Ascending aorta (tissue), 2 donors: ENCODE data around the gene RPL28. TPM values are rescaled to one million over a fixed set of nuclear protein-coding genes. Genes with fewer than 3 reads are reported as not detected.
A peak's percentile ranks its signal among the peaks of the same experiment; 100 is the strongest.
"Not testable (repeated sequence)": the region's sequence is repeated elsewhere in the genome, so short reads cannot be mapped to it uniquely, and the experiment has no call there.

Experiments used
- DNase-seq, 2 donors: peaks; one replicate each; pipeline ENCODE4 v3.0.0-alpha.2; 2019; ENCODE audit warnings: low spot score in 2 of 2
- H3K27ac ChIP-seq, 2 donors: fragments of 200-600 bp; sonication (generic); one replicate each; pipeline ENCODE4 v1.5.1; 2016 to 2017; ENCODE audit warnings: mild to moderate bottlenecking in 1 of 2
- H3K27me3 ChIP-seq: fragments of 200-600 bp; sonication (generic); one replicate; pipeline ENCODE4 v1.5.1; 2017
- H3K36me3 ChIP-seq, 2 donors: fragments of 200-600 bp; sonication (generic); one replicate each; pipeline ENCODE4 v1.5.1; 2016
- H3K4me1 ChIP-seq, 2 donors: fragments of 200-600 bp; sonication (generic); one replicate each; pipeline ENCODE4 v1.5.1; 2016 to 2017; ENCODE audit warnings: mild to moderate bottlenecking in 1 of 2
- H3K4me3 ChIP-seq, 2 donors: fragments of 200-600 bp; sonication (generic); one replicate each; pipeline ENCODE4 v1.5.1; 2016 to 2017; ENCODE audit warnings: mild to moderate bottlenecking in 1 of 2
- H3K9me3 ChIP-seq, 2 donors: fragments of 200-600 bp; sonication (generic); one replicate each; pipeline ENCODE4 v1.5.1; 2016
- CTCF ChIP-seq, 3 experiments: fragments of 200-600 bp in 2 of 3; fragments of 450-650 bp in 1 of 3; sonication (generic) in 2 of 3; IDR thresholded peaks; one replicate each; pipeline ENCODE4 v1.5.1; 2016 to 2019; ENCODE audit warnings: antibody characterized with exemption in 3 of 3, mild to moderate bottlenecking in 1 of 3, moderate library complexity in 1 of 3
- intact Hi-C: fragments of 100-400 bp; cut with DNase I; formaldehyde crosslinking; loops from one replicate; pipeline ENCODE4 v1.15.1; 2023
- total RNA-seq: library from RNA; depleted of rRNA; stranded (reverse); fragments of >200 nt; gene quantifications from one replicate; pipeline ENCODE4 v1.1.0, GENCODE V29; 2016

Gene RPL28
- total RNA-seq, 1 donor from 2014 or later: 542 TPM

GRCh38 chr19:55446060-55446459 is 60.3 kb downstream of the RPL28 start:
- intact Hi-C loops: no loop called here
- H3K4me3 ChIP-seq: no peak overlapping the region
- no peak for DNase-seq
- H3K27ac ChIP-seq: no peak overlapping the region
- H3K27me3 ChIP-seq: peaks cover 8% of the 10 kb centered on the region
- no peaks in the 10 kb centered on the region for H3K9me3 ChIP-seq
- no peaks in the 10 kb centered on the region for H3K36me3 ChIP-seq
- no peak for TF ChIP-seq CTCF (IDR thresholded peaks at IDR 0.05)
- H3K4me1 ChIP-seq: no peaks in the 10 kb centered on the region

GRCh38 chr19:55447421-55448174 is 61.9 kb downstream of the RPL28 start:
- Histone ChIP-seq H3K27ac (no peak overlapping the region), H3K9me3 (no peaks in the 10 kb centered on the region), H3K27me3 (peaks cover 13% of the 10 kb centered on the region), H3K36me3 (no peaks in the 10 kb centered on the region), H3K4me1 (peaks cover 0 to 11% of the 10 kb centered on the region in 2 donors), H3K4me3 (no peak overlapping the region)
- no peak for DNase-seq
- intact Hi-C loops: no loop called here
- no peak for TF ChIP-seq CTCF (IDR thresholded peaks at IDR 0.05)

GRCh38 chr19:55448175-55448490 is 62.4 kb downstream of the RPL28 start:
- H3K36me3 ChIP-seq, H3K9me3 ChIP-seq, DNase-seq, H3K27ac ChIP-seq, H3K4me3 ChIP-seq, intact Hi-C loops: not testable (repeated sequence)
- Histone ChIP-seq H3K4me1 (peaks cover 0 to 11% of the 10 kb centered on the region in 2 donors), H3K27me3 (peaks cover 18% of the 10 kb centered on the region)

- intact Hi-C loops: no loop called here
- Histone ChIP-seq H3K4me3 (no peak overlapping the region), H3K4me1 (peaks cover 0 to 11% of the 10 kb centered on the region in 2 donors), H3K27ac (no peak overlapping the region), H3K27me3 (peaks cover 19% of the 10 kb centered on the region), H3K9me3 (no peaks in the 10 kb centered on the region), H3K36me3 (no peaks in the 10 kb centered on the region)
- no peak for TF ChIP-seq CTCF (IDR thresholded peaks at IDR 0.05)
- no peak for DNase-seq
Measured at GRCh38 chr19:55449469-55449868, 63.7 kb downstream of the RPL28 start.

- H3K36me3 ChIP-seq: peaks cover 0 to 7% of the 10 kb centered on the region in 2 donors
- H3K9me3 ChIP-seq: no peaks in the 10 kb centered on the region
- H3K4me1 ChIP-seq: peaks cover 0 to 11% of the 10 kb centered on the region in 2 donors
- H3K27me3 ChIP-seq: peaks cover 19% of the 10 kb centered on the region
- no peak for DNase-seq
- TF ChIP-seq CTCF (IDR thresholded peaks at IDR 0.05): no peak
- intact Hi-C loops: no loop called here
- H3K4me3 ChIP-seq: peak overlapping the region; percentile 9 to 16
- no peak overlapping the region for H3K27ac ChIP-seq
Measured at GRCh38 chr19:55451163-55451964, 65.6 kb downstream of the RPL28 start.
